Parathyroid adenoma (tissue), 2 donors: Measurements from ENCODE around the gene ZNF580.

Experiments used
- H2AFZ ChIP-seq: fragments of 300-600 bp; sonication (generic); one replicate; pipeline ENCODE4 v1.7.0; 2017; ENCODE audit warnings: antibody characterized with exemption, mild to moderate bottlenecking
- H3K27ac ChIP-seq: fragments of 300-600 bp; sonication (generic); one replicate; pipeline ENCODE4 v1.7.0; 2017
- H3K27me3 ChIP-seq: fragments of 300-600 bp; sonication (generic); one replicate; pipeline ENCODE4 v1.7.0; 2017; ENCODE audit warnings: low read length; ENCODE audit not compliant: control insufficient read depth, insufficient read depth
- H3K36me3 ChIP-seq: fragments of 300-600 bp; sonication (generic); one replicate; pipeline ENCODE4 v1.7.0; 2017; ENCODE audit warnings: low read length; ENCODE audit not compliant: control insufficient read depth, insufficient read depth
- H3K4me1 ChIP-seq: fragments of 300-600 bp; sonication (generic); one replicate; pipeline ENCODE4 v1.7.0; 2017; ENCODE audit warnings: control low read depth
- H3K4me2 ChIP-seq: fragments of 300-600 bp; sonication (generic); one replicate; pipeline ENCODE4 v1.7.0; 2017; ENCODE audit warnings: low read length
- H3K4me3 ChIP-seq: fragments of 300-600 bp; sonication (generic); one replicate; pipeline ENCODE4 v1.7.0; 2017; ENCODE audit warnings: low read depth, low read length
- H3K79me2 ChIP-seq: fragments of 300-600 bp; sonication (generic); one replicate; pipeline ENCODE4 v1.7.0; 2017; ENCODE audit warnings: control low read depth
- H3K9ac ChIP-seq: fragments of 300-600 bp; sonication (generic); one replicate; pipeline ENCODE4 v1.7.0; 2017; ENCODE audit warnings: mild to moderate bottlenecking
- H3K9me3 ChIP-seq: fragments of 300-600 bp; sonication (generic); one replicate; pipeline ENCODE4 v1.7.0; 2017; ENCODE audit warnings: low read length; ENCODE audit not compliant: control insufficient read depth
- CTCF ChIP-seq: fragments of 300-600 bp; sonication (generic); IDR thresholded peaks from one replicate; pipeline ENCODE4 v1.7.0; 2017; ENCODE audit warnings: antibody characterized with exemption, mild to moderate bottlenecking
- donor health status: primary hyperparathyroidism.

Gene ZNF580

GRCh38 chr19:55643887-55644176 is 3.0 kb downstream of the ZNF580 start:
- H3K4me1 ChIP-seq, result peaks cover 35% of the 10 kb centered on the region
- H3K36me3 ChIP-seq, result no peaks in the 10 kb centered on the region
- peak overlapping the region; percentile 99 for H3K27ac ChIP-seq
- peaks cover 6% of the 10 kb centered on the region for H3K79me2 ChIP-seq
- no peak for TF ChIP-seq CTCF
- no peaks in the 10 kb centered on the region for H3K9me3 ChIP-seq
- peak overlapping the region; percentile 19 for H3K9ac ChIP-seq
- no peaks in the 10 kb centered on the region for H3K27me3 ChIP-seq
- peak overlapping the region; percentile 75 for H3K4me3 ChIP-seq
- no peak overlapping the region for H2AFZ ChIP-seq
- H3K4me2 ChIP-seq, result peak overlapping the region; percentile 79

GRCh38 chr19:55644191-55644833 is 3.5 kb downstream of the ZNF580 start:
- Histone ChIP-seq H3K4me1 (peaks cover 31% of the 10 kb centered on the region), H3K9ac (peak overlapping the region; percentile 19), H3K79me2 (peaks cover 2% of the 10 kb centered on the region), H3K4me2 (peak overlapping the region; percentile 79), H3K27me3 (no peaks in the 10 kb centered on the region), H3K27ac (peak overlapping the region; percentile 99), H3K9me3 (no peaks in the 10 kb centered on the region), H3K4me3 (peak overlapping the region; percentile 75), H2AFZ (no peak overlapping the region), H3K36me3 (no peaks in the 10 kb centered on the region)
- TF ChIP-seq CTCF, result no peak

DNA sequence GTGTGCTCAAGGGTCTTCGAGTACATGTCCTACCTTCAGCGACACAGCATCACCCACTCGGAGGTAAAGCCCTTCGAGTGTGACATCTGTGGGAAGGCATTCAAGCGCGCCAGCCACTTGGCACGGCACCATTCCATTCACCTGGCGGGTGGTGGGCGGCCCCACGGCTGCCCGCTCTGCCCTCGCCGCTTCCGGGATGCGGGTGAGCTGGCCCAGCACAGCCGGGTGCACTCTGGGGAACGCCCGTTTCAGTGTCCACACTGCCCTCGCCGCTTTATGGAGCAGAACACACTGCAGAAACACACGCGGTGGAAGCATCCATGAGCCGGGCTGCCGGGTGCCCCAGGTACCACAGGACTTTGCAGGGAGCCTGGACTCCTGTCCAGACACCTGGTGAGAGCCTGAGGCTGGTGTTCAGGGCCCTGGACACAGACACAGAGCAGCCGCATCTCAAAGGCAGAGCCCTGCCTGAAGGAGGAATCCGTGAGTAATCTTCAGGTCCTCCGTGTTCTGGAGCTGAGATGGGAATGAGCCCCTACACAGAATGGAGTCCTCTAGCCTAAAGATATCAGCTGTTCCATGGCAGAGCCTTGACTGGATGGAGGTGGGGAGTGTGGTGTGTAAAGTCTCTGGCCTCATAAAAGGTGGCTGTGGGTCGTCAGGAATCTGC is 4.2 kb downstream of the ZNF580 start:
- H3K4me2 ChIP-seq, result peak overlapping the region; percentile 79
- H3K4me1 ChIP-seq, result peaks cover 24% of the 10 kb centered on the region
- TF ChIP-seq CTCF, result no peak
- H3K9ac ChIP-seq, result no peak overlapping the region
- H3K36me3 ChIP-seq, result no peaks in the 10 kb centered on the region
- H3K27me3 ChIP-seq, result no peaks in the 10 kb centered on the region
- peaks cover 2% of the 10 kb centered on the region for H3K79me2 ChIP-seq
- peak overlapping the region; percentile 44 for H3K27ac ChIP-seq
- no peaks in the 10 kb centered on the region for H3K9me3 ChIP-seq
- no peak overlapping the region for H3K4me3 ChIP-seq
- H2AFZ ChIP-seq, result no peak overlapping the region

- Histone ChIP-seq H3K4me1 (peaks cover 19% of the 10 kb centered on the region), H3K27ac (no peak overlapping the region), H3K4me2 (no peak overlapping the region), H2AFZ (no peak overlapping the region), H3K79me2 (peaks cover 2% of the 10 kb centered on the region), H3K36me3 (no peaks in the 10 kb centered on the region), H3K9ac (no peak overlapping the region), H3K4me3 (no peak overlapping the region), H3K9me3 (no peaks in the 10 kb centered on the region), H3K27me3 (no peaks in the 10 kb centered on the region)
- TF ChIP-seq CTCF, result no peak
These were observed 4.7 kb downstream of the ZNF580 start for GRCh38 chr19:55645512-55645881.
